ENCODE measurements around the gene MAGI1.
"Not testable (repeated sequence)": the region's sequence is repeated elsewhere in the genome, so short reads cannot be mapped to it uniquely, and the experiment has no call there.

The MAGI1 gene

GRCh38 chr3:65581313-65581712, 457.4 kb downstream of the MAGI1 start:
- no peak for DNase-seq (ENCODE audit: low read depth, low spot score)
- no peak overlapping the region for H3K4me3 ChIP-seq (ENCODE audit: low read length)

- no peak for DNase-seq (ENCODE audit: low read depth, low spot score)
Observed at GRCh38 chr3:65578861-65579260, 459.9 kb downstream of the MAGI1 start.

GRCh38 chr3:65577843-65578430, 460.8 kb downstream of the MAGI1 start:
- H3K4me3 ChIP-seq (ENCODE audit: low read length), result no peak overlapping the region
- DNase-seq (ENCODE audit: low read depth, low spot score), result no peak

More at GRCh38 chr3:65578861-65579260, 459.9 kb downstream of the MAGI1 start:
- no peak overlapping the region for H3K4me3 ChIP-seq (ENCODE audit: low read length)

GRCh38 chr3:65576966-65577365, 461.8 kb downstream of the MAGI1 start:
- no peak overlapping the region for H3K4me3 ChIP-seq (ENCODE audit: low read length)
- DNase-seq (ENCODE audit: low read depth, low spot score), result no peak

- H3K4me3 ChIP-seq (ENCODE audit: low read length), result no peak overlapping the region
- DNase-seq (ENCODE audit: low read depth, low spot score), result no peak
Observed at GRCh38 chr3:65576228-65576627, 462.5 kb downstream of the MAGI1 start.

- no peak for DNase-seq (ENCODE audit: low read depth, low spot score)
- no peak overlapping the region for H3K4me3 ChIP-seq (ENCODE audit: low read length)
Observed at GRCh38 chr3:65575376-65575840, 463.3 kb downstream of the MAGI1 start.

GRCh38 chr3:65573548-65574116, 465.1 kb downstream of the MAGI1 start:
- no peak overlapping the region for H3K4me3 ChIP-seq (ENCODE audit: low read length)
- no peak for DNase-seq (ENCODE audit: low read depth, low spot score)

- no peak overlapping the region for H3K4me3 ChIP-seq (ENCODE audit: low read length)
- DNase-seq (ENCODE audit: low read depth, low spot score), result no peak
Observed at GRCh38 chr3:65572175-65572777, 466.4 kb downstream of the MAGI1 start.

GRCh38 chr3:65569845-65570405, 468.8 kb downstream of the MAGI1 start:
- no peak for DNase-seq (ENCODE audit: low read depth, low spot score)
- H3K4me3 ChIP-seq (ENCODE audit: low read length), result no peak overlapping the region

- no peak overlapping the region for H3K4me3 ChIP-seq (ENCODE audit: low read length)
- DNase-seq (ENCODE audit: low read depth, low spot score), result no peak
Observed at GRCh38 chr3:65569129-65569528, 469.6 kb downstream of the MAGI1 start.

- no peak overlapping the region for H3K4me3 ChIP-seq (ENCODE audit: low read length)
- DNase-seq (ENCODE audit: low read depth, low spot score), result no peak
Observed at GRCh38 chr3:65568497-65568896, 470.2 kb downstream of the MAGI1 start.

GRCh38 chr3:65565744-65566143, 473.0 kb downstream of the MAGI1 start:
- DNase-seq (ENCODE audit: low read depth, low spot score); H3K4me3 ChIP-seq (ENCODE audit: low read length): not testable (repeated sequence)

GRCh38 chr3:65564483-65564882, 474.2 kb downstream of the MAGI1 start:
- no peak for DNase-seq (ENCODE audit: low read depth, low spot score)
- H3K4me3 ChIP-seq (ENCODE audit: low read length), result no peak overlapping the region

GRCh38 chr3:65563861-65564260, 474.9 kb downstream of the MAGI1 start:
- no peak overlapping the region for H3K4me3 ChIP-seq (ENCODE audit: low read length)
- no peak for DNase-seq (ENCODE audit: low read depth, low spot score)

- no peak overlapping the region for H3K4me3 ChIP-seq (ENCODE audit: low read length)
- DNase-seq (ENCODE audit: low read depth, low spot score), result no peak
Observed at GRCh38 chr3:65562447-65562846, 476.3 kb downstream of the MAGI1 start.

GRCh38 chr3:65561617-65562016, 477.1 kb downstream of the MAGI1 start:
- H3K4me3 ChIP-seq (ENCODE audit: low read length), result no peak overlapping the region
- no peak for DNase-seq (ENCODE audit: low read depth, low spot score)

- H3K4me3 ChIP-seq (ENCODE audit: low read length), result no peak overlapping the region
- DNase-seq (ENCODE audit: low read depth, low spot score), result no peak
Observed at GRCh38 chr3:65560901-65561300, 477.8 kb downstream of the MAGI1 start.

GRCh38 chr3:65560133-65560532, 478.6 kb downstream of the MAGI1 start:
- H3K4me3 ChIP-seq (ENCODE audit: low read length), result no peak overlapping the region
- no peak for DNase-seq (ENCODE audit: low read depth, low spot score)

GRCh38 chr3:65559643-65560042, 479.1 kb downstream of the MAGI1 start:
- DNase-seq (ENCODE audit: low read depth, low spot score), result no peak
- no peak overlapping the region for H3K4me3 ChIP-seq (ENCODE audit: low read length)

GRCh38 chr3:65558826-65559225, 479.9 kb downstream of the MAGI1 start:
- no peak overlapping the region for H3K4me3 ChIP-seq (ENCODE audit: low read length)
- no peak for DNase-seq (ENCODE audit: low read depth, low spot score)

Data from Jurkat, Clone E6-1 (cell line).